Measurements from ENCODE around the gene VSIG10. TPM values are rescaled to one million over a fixed set of nuclear protein-coding genes. Genes with fewer than 3 reads are reported as not detected.

Gene VSIG10
- total and polyA plus RNA-seq, 2 of the 13 experiments (the other 11 are each of a cell fraction or from before 2014, with no cell fraction given), result 25.6 to 42.5 TPM

GRCh38 chr12:118098401-118098800 is 5.4 kb downstream of the VSIG10 start:
- Histone ChIP-seq H3K4me3 (replicated peaks in 1 of 3; ENCODE audit: insufficient read depth in 1 of 3, low read depth in 2 of 3, low read length in 3 of 3) (no peak overlapping the region), H3K9ac (ENCODE audit: insufficient read depth, low read depth, low read length) (no peak overlapping the region), H4K20me1 (ENCODE audit: insufficient read depth, low read length) (no peaks in the 10 kb centered on the region), H3K79me2 (ENCODE audit: insufficient read depth, low read length) (no peaks in the 10 kb centered on the region), H3K27ac (ENCODE audit: extremely low read length, insufficient read depth, low read length) (no peak overlapping the region), H3K4me1 (ENCODE audit: insufficient read depth, low read length) (peaks cover 25% of the 10 kb centered on the region), H3K4me2 (ENCODE audit: low read depth, low read length) (no peak overlapping the region), H3K9me3 (ENCODE audit: low read length) (no peaks in the 10 kb centered on the region), H3K36me3 (replicated peaks in 1 of 2; ENCODE audit: control insufficient read depth in 1 of 2, insufficient read depth in 2 of 2, low read length in 2 of 2) (no peaks in the 10 kb centered on the region; a peak in 2 of 5 replicates), H2AFZ (ENCODE audit: low read length) (no peak overlapping the region), H3K27me3 (ENCODE audit: control insufficient read depth in 1 of 2, insufficient read depth in 2 of 2, low read length in 2 of 2) (no peaks in the 10 kb centered on the region)
- intact Hi-C loops (cut with micrococcal nuclease; ENCODE audit: unreplicated experiment) (no loop called here), in situ Hi-C loops (cut with HindIII; ENCODE audit: extremely low pct_ligation_motif_present, low pct_unique_long_range_greater_than_20kb) (no loop called here)
- FAIRE-seq (no peak), DNase-seq (ENCODE audit: low spot score) (no peak), ATAC-seq (no peak)
- WGBS (ENCODE audit: low lambda C conversion rate), result 97% methylated on average over 3 of the region's 3 CpGs
- BruUV-seq (replicated peaks), result no TSS peak
- ChIA-PET CTCF (ENCODE audit: low intra/inter-chr PET ratio, low total read pairs) (no interaction called here), POLR2A (no interaction called here)
- TF ChIP-seq PPARG (CRISPR knock-in tag; conservative IDR thresholded peaks at IDR 0.05) (peak; percentile 47; the same call in 1 of the 2 replicates), HOXA7 (CRISPR knock-in tag; IDR thresholded peaks at IDR 0.05) (no peak), ZNF703 (CRISPR knock-in tag; IDR thresholded peaks at IDR 0.05; ENCODE audit: borderline replicate concordance) (no peak)
- TF ChIP-seq, protein P1, sequence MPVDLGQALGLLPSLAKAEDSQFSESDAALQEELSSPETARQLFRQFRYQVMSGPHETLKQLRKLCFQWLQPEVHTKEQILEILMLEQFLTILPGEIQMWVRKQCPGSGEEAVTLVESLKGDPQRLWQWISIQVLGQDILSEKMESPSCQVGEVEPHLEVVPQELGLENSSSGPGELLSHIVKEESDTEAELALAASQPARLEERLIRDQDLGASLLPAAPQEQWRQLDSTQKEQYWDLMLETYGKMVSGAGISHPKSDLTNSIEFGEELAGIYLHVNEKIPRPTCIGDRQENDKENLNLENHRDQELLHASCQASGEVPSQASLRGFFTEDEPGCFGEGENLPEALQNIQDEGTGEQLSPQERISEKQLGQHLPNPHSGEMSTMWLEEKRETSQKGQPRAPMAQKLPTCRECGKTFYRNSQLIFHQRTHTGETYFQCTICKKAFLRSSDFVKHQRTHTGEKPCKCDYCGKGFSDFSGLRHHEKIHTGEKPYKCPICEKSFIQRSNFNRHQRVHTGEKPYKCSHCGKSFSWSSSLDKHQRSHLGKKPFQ (CRISPR knock-in tag; IDR thresholded peaks at IDR 0.05; ENCODE audit: insufficient replicate concordance), result no peak

- Histone ChIP-seq H3K9me3 (ENCODE audit: low read length) (no peaks in the 10 kb centered on the region), H3K27me3 (ENCODE audit: control insufficient read depth in 1 of 2, insufficient read depth in 2 of 2, low read length in 2 of 2) (no peaks in the 10 kb centered on the region), H3K4me1 (ENCODE audit: insufficient read depth, low read length) (peaks cover 13% of the 10 kb centered on the region), H2AFZ (ENCODE audit: low read length) (no peak overlapping the region), H3K4me2 (ENCODE audit: low read depth, low read length) (no peak overlapping the region), H3K27ac (ENCODE audit: extremely low read length, insufficient read depth, low read length) (no peak overlapping the region), H3K4me3 (replicated peaks in 1 of 3; ENCODE audit: insufficient read depth in 1 of 3, low read depth in 2 of 3, low read length in 3 of 3) (no peak overlapping the region), H3K79me2 (ENCODE audit: insufficient read depth, low read length) (no peaks in the 10 kb centered on the region), H3K36me3 (replicated peaks in 1 of 2; ENCODE audit: control insufficient read depth in 1 of 2, insufficient read depth in 2 of 2, low read length in 2 of 2) (no peaks in the 10 kb centered on the region; a peak in 2 of 5 replicates), H3K9ac (ENCODE audit: insufficient read depth, low read depth, low read length) (no peak overlapping the region), H4K20me1 (ENCODE audit: insufficient read depth, low read length) (no peaks in the 10 kb centered on the region)
- WGBS (ENCODE audit: low lambda C conversion rate), result 99% methylated on average over 3 of the region's 3 CpGs
- DNase-seq (ENCODE audit: low spot score) (no peak), FAIRE-seq (no peak), ATAC-seq (no peak)
- POLR2A ChIA-PET, result no interaction called here
- intact Hi-C loops (cut with micrococcal nuclease; ENCODE audit: unreplicated experiment) (no loop called here), in situ Hi-C loops (cut with HindIII; ENCODE audit: extremely low pct_ligation_motif_present, low pct_unique_long_range_greater_than_20kb) (no loop called here)
- no TSS peak for BruUV-seq (replicated peaks)
- CTCF ChIA-PET (ENCODE audit: low intra/inter-chr PET ratio, low total read pairs), result no interaction called here
- TF ChIP-seq MIER3 (CRISPR knock-in tag; IDR thresholded peaks at IDR 0.05; ENCODE audit: borderline replicate concordance) (no peak), ZNF12 (CRISPR knock-in tag; IDR thresholded peaks at IDR 0.05) (no peak), CHD4 (IDR thresholded peaks at IDR 0.05; ENCODE audit: borderline replicate concordance, low read length) (no peak), MTF2 (CRISPR knock-in tag; IDR thresholded peaks at IDR 0.05; ENCODE audit: borderline replicate concordance) (no peak), ZSCAN5A (CRISPR knock-in tag; IDR thresholded peaks at IDR 0.05; ENCODE audit: borderline replicate concordance) (no peak), TCF12 (IDR thresholded peaks at IDR 0.05) (no peak), TCF12 (CRISPR knock-in tag; IDR thresholded peaks at IDR 0.05) (no peak)
- TF ChIP-seq, protein P2, sequence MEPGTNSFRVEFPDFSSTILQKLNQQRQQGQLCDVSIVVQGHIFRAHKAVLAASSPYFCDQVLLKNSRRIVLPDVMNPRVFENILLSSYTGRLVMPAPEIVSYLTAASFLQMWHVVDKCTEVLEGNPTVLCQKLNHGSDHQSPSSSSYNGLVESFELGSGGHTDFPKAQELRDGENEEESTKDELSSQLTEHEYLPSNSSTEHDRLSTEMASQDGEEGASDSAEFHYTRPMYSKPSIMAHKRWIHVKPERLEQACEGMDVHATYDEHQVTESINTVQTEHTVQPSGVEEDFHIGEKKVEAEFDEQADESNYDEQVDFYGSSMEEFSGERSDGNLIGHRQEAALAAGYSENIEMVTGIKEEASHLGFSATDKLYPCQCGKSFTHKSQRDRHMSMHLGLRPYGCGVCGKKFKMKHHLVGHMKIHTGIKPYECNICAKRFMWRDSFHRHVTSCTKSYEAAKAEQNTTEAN (CRISPR knock-in tag; conservative IDR thresholded peaks at IDR 0.05), result no peak
Measured at GRCh38 chr12:118094039-118094438, 9.8 kb downstream of the VSIG10 start.
